ENCODE measurements around the gene DMPK. TPM values are rescaled to one million over a fixed set of nuclear protein-coding genes. Genes with fewer than 3 reads are reported as not detected.

Gene DMPK
- total and polyA plus RNA-seq, 9 of the 15 experiments (the other 6 are each of a cell fraction or from before 2014, with no cell fraction given) = 0.24 to 31.3 (median 7.3) TPM

DNA sequence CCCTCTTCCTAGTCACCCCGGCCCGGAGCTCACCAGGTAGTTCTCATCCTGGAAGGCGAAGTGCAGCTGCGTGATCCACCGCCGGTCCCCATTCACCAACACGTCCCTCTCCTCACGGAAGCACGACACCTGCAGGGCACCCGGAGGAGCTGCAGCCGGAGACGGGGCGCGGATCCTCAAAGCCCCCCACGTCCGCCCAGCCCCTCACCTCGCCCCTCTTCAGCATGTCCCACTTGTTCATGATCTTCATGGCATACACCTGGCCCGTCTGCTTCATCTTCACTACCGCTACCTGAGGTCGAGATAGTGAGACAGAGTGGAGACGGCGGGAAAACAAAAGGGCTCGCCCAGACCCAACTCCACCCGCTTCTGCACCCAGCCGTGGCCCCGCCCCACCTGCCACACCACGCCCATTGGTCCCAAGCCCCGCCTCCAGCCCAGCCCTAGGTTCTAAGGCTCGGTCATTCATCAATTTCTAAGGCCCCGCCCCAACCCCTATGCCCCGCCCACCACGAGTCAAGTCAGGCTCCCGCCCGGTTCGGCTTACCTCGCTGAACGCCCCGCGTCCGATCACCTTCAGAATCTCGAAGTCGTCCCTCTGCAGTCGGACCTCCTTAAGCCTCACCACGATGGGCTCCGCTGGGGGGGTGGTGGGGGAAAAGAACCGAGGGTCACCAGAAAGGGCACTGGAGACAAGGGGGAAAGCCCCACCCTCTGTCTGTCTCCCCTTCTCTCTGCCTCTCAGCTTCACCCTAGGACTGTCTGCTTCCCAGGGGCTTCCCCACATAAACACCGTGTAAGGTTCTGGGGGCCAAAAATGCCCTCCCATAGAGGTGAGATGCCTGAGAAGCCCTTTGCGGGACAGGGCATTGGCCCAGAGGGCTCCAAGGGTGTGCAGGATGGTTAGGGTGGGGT, 2.8 kb downstream of the DMPK start (continued):
- peak; percentile 43; the same call in 1 of the 2 replicates for TF ChIP-seq BHLHE40 (IDR thresholded peaks at IDR 0.05; ENCODE audit: low read length)
- TF ChIP-seq, protein P1, sequence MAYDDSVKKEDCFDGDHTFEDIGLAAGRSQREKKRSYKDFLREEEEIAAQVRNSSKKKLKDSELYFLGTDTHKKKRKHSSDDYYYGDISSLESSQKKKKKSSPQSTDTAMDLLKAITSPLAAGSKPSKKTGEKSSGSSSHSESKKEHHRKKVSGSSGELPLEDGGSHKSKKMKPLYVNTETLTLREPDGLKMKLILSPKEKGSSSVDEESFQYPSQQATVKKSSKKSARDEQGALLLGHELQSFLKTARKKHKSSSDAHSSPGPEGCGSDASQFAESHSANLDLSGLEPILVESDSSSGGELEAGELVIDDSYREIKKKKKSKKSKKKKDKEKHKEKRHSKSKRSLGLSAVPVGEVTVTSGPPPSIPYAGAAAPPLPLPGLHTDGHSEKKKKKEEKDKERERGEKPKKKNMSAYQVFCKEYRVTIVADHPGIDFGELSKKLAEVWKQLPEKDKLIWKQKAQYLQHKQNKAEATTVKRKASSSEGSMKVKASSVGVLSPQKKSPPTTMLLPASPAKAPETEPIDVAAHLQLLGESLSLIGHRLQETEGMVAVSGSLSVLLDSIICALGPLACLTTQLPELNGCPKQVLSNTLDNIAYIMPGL (CRISPR knock-in tag; IDR thresholded peaks at IDR 0.05) = no peak
- TF ChIP-seq FUS (optimal IDR thresholded peaks at IDR 0.05; ENCODE audit: low read depth, low read length) = no peak
- TF ChIP-seq SMARCA5 (IDR thresholded peaks at IDR 0.05) = no peak
- TF ChIP-seq GTF2A2 (tag; IDR thresholded peaks at IDR 0.05) = no peak
- TF ChIP-seq RFX7 (CRISPR knock-in tag; IDR thresholded peaks at IDR 0.05) = no peak
- TF ChIP-seq, protein P2, sequence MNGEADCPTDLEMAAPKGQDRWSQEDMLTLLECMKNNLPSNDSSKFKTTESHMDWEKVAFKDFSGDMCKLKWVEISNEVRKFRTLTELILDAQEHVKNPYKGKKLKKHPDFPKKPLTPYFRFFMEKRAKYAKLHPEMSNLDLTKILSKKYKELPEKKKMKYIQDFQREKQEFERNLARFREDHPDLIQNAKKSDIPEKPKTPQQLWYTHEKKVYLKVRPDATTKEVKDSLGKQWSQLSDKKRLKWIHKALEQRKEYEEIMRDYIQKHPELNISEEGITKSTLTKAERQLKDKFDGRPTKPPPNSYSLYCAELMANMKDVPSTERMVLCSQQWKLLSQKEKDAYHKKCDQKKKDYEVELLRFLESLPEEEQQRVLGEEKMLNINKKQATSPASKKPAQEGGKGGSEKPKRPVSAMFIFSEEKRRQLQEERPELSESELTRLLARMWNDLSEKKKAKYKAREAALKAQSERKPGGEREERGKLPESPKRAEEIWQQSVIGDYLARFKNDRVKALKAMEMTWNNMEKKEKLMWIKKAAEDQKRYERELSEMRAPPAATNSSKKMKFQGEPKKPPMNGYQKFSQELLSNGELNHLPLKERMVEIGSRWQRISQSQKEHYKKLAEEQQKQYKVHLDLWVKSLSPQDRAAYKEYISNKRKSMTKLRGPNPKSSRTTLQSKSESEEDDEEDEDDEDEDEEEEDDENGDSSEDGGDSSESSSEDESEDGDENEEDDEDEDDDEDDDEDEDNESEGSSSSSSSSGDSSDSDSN (IDR thresholded peaks at IDR 0.05; ENCODE audit: borderline replicate concordance in 1 of 2, low read depth in 2 of 2, low read length in 2 of 2) = 0 out of 4 replicates have a peak, but pooled peaks of 1 of the 2 experiments have one; percentile 27
- no peak for TF ChIP-seq TFAM (CRISPR knock-in tag; conservative IDR thresholded peaks at IDR 0.05)
- TF ChIP-seq, protein P3, sequence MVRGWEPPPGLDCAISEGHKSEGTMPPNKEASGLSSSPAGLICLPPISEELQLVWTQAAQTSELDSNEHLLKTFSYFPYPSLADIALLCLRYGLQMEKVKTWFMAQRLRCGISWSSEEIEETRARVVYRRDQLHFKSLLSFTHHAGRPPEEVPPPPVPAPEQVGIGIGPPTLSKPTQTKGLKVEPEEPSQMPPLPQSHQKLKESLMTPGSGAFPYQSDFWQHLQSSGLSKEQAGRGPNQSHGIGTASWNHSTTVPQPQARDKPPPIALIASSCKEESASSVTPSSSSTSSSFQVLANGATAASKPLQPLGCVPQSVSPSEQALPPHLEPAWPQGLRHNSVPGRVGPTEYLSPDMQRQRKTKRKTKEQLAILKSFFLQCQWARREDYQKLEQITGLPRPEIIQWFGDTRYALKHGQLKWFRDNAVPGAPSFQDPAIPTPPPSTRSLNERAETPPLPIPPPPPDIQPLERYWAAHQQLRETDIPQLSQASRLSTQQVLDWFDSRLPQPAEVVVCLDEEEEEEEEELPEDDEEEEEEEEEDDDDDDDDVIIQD (CRISPR knock-in tag; IDR thresholded peaks at IDR 0.05) = no peak
- TF ChIP-seq, protein P4, sequence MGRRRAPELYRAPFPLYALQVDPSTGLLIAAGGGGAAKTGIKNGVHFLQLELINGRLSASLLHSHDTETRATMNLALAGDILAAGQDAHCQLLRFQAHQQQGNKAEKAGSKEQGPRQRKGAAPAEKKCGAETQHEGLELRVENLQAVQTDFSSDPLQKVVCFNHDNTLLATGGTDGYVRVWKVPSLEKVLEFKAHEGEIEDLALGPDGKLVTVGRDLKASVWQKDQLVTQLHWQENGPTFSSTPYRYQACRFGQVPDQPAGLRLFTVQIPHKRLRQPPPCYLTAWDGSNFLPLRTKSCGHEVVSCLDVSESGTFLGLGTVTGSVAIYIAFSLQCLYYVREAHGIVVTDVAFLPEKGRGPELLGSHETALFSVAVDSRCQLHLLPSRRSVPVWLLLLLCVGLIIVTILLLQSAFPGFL (CRISPR knock-in tag; IDR thresholded peaks at IDR 0.05) = no peak
- TF ChIP-seq DMBX1 (CRISPR knock-in tag; IDR thresholded peaks at IDR 0.05; ENCODE audit: borderline replicate concordance) = no peak
- TF ChIP-seq ZNF253 (CRISPR knock-in tag; conservative IDR thresholded peaks at IDR 0.05) = no peak
- TF ChIP-seq EZH2 (IDR thresholded peaks at IDR 0.05; ENCODE audit: borderline replicate concordance, low read depth, low read length) = no peak
- peak; percentile 93 for TF ChIP-seq GATAD2A (IDR thresholded peaks at IDR 0.05)
- TF ChIP-seq NFXL1 (CRISPR knock-in tag; IDR thresholded peaks at IDR 0.05) = no peak

Data from K562 (cell line).